ENCODE measurements around the gene EDN2.

Gene EDN2

DNA sequence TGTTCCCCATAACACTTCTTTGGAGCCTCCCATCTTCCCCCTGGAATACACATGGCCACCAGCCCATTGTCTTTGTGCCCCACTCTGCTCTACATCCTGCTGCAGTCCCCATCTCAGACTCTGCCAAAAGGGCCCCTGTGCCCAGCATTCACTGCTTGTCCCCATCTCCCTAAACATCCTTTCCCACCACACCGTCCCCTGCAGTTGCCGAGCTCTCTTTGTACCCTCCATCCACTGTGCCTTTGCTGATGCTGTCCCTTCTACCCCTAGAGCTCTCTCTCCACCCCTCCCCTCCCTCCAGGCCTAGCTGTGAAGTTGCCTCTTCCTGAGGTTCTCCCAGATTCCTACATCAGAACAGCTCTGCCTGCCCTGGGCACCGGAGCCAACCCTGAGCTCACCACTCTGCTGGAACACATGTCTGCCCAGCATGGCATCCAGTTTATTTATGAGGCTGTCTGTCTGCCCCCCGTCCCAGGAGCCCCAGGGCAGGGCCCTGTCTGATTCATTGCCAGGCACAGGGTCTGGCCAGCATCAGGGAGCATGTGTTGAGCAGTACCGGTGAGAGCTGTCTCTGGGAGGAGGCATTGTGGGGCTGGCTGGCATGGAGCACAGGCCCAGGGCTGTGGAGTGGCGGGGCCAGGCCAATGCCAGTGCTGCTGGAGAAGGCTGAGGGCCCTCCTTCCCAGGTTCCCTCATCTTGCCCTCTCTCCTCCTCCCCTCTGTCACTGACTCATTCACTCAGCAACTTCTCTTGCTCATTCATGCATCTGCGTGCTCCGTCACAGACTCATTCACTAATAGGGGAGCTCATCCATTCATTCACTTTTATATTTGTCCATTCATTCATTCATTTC is 28.8 kb downstream of the EDN2 start:
- no peak overlapping the region for H3K27ac ChIP-seq
- TF ChIP-seq, protein P1, sequence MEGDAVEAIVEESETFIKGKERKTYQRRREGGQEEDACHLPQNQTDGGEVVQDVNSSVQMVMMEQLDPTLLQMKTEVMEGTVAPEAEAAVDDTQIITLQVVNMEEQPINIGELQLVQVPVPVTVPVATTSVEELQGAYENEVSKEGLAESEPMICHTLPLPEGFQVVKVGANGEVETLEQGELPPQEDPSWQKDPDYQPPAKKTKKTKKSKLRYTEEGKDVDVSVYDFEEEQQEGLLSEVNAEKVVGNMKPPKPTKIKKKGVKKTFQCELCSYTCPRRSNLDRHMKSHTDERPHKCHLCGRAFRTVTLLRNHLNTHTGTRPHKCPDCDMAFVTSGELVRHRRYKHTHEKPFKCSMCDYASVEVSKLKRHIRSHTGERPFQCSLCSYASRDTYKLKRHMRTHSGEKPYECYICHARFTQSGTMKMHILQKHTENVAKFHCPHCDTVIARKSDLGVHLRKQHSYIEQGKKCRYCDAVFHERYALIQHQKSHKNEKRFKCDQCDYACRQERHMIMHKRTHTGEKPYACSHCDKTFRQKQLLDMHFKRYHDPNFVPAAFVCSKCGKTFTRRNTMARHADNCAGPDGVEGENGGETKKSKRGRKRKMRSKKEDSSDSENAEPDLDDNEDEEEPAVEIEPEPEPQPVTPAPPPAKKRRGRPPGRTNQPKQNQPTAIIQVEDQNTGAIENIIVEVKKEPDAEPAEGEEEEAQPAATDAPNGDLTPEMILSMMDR (conservative IDR thresholded peaks at IDR 0.05): no peak

DNA sequence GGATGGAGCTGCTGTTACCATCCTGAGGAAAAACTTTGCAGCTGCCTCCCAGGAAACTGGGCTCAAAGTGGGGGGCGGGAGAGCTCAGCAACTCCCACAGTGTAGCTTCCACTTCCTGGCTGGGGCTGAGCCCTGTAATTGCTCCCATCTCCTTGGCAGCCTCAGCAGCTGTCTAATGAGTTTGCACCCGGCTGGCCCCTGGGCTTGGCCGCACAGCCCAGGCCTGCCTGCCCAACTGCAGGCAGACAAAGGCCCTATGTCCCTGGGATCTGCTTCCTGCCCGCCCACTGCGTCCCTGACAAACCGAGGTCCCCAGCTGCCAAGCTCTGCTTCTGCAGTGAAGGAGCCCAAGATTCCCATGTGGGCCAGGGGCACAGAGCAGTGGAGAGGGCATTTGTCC is 30.1 kb downstream of the EDN2 start:
- no peak overlapping the region for H3K27ac ChIP-seq
- TF ChIP-seq, protein P1 (conservative IDR thresholded peaks at IDR 0.05): no peak

DNA sequence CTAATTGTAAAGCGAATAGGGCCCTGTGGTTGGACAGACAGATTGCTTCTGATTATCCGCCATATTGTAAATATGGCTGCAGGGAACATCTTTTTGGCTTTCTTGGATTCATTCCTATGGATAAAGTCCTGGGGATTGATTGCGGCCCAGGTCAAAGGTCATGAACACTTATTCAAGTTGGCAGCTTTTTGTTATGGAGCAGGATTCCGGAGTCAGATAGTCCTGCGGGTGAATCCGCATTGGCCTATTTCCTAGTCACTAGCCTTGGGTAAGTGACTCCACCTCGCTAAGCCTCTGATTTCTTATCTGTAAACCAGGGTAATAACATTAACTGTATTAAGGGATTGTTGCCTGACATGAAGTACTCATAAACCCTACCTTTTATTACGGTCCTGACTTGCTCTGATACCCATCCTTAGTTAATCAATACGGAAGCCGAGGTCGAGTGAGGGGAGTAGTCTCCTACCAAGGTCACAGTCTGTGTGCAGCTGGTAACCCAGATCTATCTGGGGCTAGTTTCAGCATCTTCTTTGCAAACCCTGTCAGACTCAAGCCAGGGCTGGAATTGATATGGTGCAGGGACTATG is 31.7 kb downstream of the EDN2 start:
- TF ChIP-seq, protein P1 (conservative IDR thresholded peaks at IDR 0.05): no peak
- no peak overlapping the region for H3K27ac ChIP-seq

DNA sequence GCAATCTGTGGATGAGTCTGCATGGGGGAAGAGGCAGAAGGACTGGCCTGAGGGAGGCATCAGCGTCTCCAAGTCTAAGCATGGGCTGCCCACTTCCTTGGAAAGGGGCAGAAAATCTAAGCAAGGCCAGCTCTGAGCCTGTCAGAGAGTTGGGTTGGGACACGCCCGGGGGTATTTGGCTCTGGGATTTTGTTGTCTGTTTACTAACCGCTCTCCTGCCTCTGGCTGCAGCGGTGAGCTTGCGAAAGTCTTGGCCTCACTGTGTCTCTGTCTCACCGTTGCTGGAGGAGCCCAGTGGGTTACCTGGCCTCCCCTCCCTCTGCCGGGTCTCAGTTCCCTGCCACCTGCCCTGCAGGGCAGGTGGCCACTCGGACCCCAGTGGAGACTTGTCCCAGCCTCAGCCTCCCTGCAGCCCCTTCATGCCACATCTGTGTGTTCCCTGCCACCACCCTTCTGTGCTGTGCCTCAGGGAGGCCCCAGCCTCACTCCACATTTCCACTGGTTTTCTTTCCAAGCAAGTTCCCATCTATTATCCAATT is 33.7 kb downstream of the EDN2 start:
- TF ChIP-seq, protein P1 (conservative IDR thresholded peaks at IDR 0.05): no peak
- no peak overlapping the region; the same call in 1 of the 2 replicates for H3K27ac ChIP-seq

DNA sequence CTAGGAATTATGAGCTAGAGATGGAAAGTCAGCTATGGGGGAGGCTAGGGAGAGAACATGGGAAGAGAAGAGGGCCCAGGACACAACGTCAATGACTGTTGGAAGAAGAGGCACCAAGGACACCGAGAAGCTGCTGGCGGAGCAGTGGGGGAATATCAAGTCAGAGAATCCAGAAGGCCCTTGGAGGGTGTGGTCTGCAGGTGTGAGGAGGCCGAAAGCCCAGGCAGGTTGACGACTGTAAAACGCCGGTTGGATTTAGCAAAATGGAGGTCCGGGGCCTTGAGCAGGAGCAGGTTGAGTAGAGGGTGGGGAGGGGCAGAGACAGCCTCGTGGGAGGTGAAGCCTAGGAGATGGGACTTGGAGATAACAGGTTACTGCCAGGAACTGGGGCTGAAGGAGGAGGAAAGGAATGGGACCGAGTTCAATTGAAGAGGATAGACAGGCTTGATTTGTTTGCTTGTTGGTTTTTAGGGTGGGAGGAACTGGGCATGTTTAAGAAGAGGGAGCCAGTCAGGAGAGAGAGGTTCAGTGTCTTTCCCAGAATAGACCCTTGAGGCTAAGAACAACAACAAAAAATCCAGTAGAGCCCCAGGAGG is 35.1 kb downstream of the EDN2 start:
- peak overlapping the region; percentile 67 for H3K27ac ChIP-seq
- TF ChIP-seq, protein P1 (conservative IDR thresholded peaks at IDR 0.05): no peak

DNA sequence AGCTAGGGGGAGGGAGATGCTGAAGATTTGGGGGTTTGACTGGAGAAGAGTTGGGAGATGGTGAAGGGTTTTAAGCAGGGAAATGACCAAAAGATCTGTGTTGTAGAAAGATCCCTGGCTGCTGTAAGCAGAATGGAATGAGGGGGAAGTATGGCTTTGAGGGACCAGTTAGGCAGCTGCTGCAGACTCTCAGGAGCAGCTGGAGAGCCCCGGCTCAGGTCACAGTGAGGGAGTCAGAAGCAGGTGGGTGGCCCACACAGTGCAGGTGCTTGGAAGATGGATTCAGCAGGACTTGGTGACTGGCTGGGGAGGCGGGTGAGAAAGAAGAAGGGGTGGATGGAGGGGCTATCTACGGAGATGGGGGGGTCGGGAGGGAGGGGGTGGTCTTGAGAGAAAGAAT is 35.7 kb downstream of the EDN2 start:
- TF ChIP-seq, protein P1 (conservative IDR thresholded peaks at IDR 0.05): no peak
- H3K27ac ChIP-seq: peak overlapping the region; percentile 67

Data from VCaP (cell line).